Measurements from ENCODE around the gene UBE4B.
A peak's percentile ranks its signal among the peaks of the same experiment; 100 is the strongest.

Gene UBE4B

DNA sequence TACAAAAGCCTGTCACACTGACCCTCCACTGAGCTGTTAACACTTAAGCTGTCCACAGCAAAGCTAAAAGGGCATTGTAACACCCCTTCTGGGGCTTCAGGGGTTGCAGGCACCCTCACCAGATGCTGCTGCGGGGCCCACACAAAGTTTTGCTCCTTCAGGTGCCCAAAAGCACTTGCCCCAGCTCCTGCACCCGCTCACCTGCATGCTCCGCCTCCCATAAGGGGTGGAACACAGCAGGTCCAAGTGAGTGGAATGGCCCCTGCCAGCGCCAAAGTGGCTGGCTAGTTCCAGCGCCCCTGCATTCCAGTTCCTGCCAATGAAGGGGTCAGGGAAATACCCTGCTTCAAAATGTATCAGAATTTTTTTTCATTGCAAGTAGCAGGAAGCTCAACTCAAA lies 43.0 kb upstream of the UBE4B start:
- H4K20me1 ChIP-seq (ENCODE audit: insufficient read depth, low read length), result no peaks in the 10 kb centered on the region
- H3K9me2 ChIP-seq (replicated peaks; ENCODE audit: insufficient read depth, low read length), result no peaks in the 10 kb centered on the region
- no peak overlapping the region for H3K4me3 ChIP-seq (ENCODE audit: low read length)
- DNase-seq, result no peak
- peaks cover 9% of the 10 kb centered on the region for H3F3A ChIP-seq (ENCODE audit: insufficient read depth, low read length)
- no peak for TF ChIP-seq CTCF (IDR thresholded peaks at IDR 0.05; ENCODE audit: low read length)
- TF ChIP-seq EZH2 (optimal IDR thresholded peaks at IDR 0.05; ENCODE audit: low read depth, low read length), result no peak
- TF ChIP-seq EZH2phosphoT487 (IDR thresholded peaks at IDR 0.05; ENCODE audit: low read length), result no peak
- peaks cover 22% of the 10 kb centered on the region for H3K4me1 ChIP-seq (ENCODE audit: low read length)
- H3K27me3 ChIP-seq (replicated peaks; ENCODE audit: insufficient read depth, low read length), result no peaks in the 10 kb centered on the region
- no peaks in the 10 kb centered on the region for H3K9me3 ChIP-seq (replicated peaks; ENCODE audit: insufficient read depth, low read length)
- no peaks in the 10 kb centered on the region for H3K79me2 ChIP-seq (ENCODE audit: low read length)
- no peaks in the 10 kb centered on the region for H3K36me3 ChIP-seq (replicated peaks; ENCODE audit: insufficient read depth, low read length)
- no peak overlapping the region for H3K4me2 ChIP-seq (ENCODE audit: low read depth, low read length)
- peak overlapping the region; percentile 72; the same call in 1 of the 2 replicates for H3K27ac ChIP-seq (ENCODE audit: low read length)
- peak overlapping the region; percentile 13; the same call in 1 of the 2 replicates for H2AFZ ChIP-seq (ENCODE audit: low read length)
- no peak overlapping the region for H3K9ac ChIP-seq (ENCODE audit: low read length)

DNA sequence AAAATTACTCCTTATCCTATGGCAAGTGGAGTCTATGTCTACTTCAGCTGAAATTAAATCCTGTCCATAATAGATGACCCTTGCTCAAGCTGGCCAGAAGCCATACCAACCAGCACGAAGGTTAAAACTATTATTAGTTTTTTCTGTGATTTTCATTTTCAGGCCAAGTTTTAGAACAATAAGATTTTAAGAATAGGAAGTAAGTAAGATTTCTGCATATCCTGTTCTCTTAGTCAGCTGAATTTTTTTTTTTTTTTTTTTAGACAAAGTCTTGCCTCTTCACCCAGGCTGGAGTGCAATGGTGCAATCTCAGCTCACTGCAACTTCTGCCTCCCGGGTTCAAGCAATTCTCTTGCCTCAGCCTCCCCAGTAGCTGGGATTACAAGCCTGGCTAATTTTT lies 41.8 kb upstream of the UBE4B start:
- no peaks in the 10 kb centered on the region for H3K27me3 ChIP-seq (replicated peaks; ENCODE audit: insufficient read depth, low read length)
- H3K4me1 ChIP-seq (ENCODE audit: low read length), result peaks cover 22% of the 10 kb centered on the region
- no peaks in the 10 kb centered on the region for H3K36me3 ChIP-seq (replicated peaks; ENCODE audit: insufficient read depth, low read length)
- H3K27ac ChIP-seq (ENCODE audit: low read length), result peak overlapping the region; percentile 72
- H3K4me2 ChIP-seq (ENCODE audit: low read depth, low read length), result peak overlapping the region; percentile 27
- no peaks in the 10 kb centered on the region for H4K20me1 ChIP-seq (ENCODE audit: insufficient read depth, low read length)
- peak overlapping the region; percentile 13; the same call in 1 of the 2 replicates for H2AFZ ChIP-seq (ENCODE audit: low read length)
- DNase-seq, result peak; percentile 68
- peak overlapping the region; percentile 0; the same call in 1 of the 2 replicates for H3K9ac ChIP-seq (ENCODE audit: low read length)
- TF ChIP-seq EZH2phosphoT487 (IDR thresholded peaks at IDR 0.05; ENCODE audit: low read length) (no peak), CTCF (IDR thresholded peaks at IDR 0.05; ENCODE audit: low read length) (no peak), EZH2 (optimal IDR thresholded peaks at IDR 0.05; ENCODE audit: low read depth, low read length) (no peak)
- peaks cover 9% of the 10 kb centered on the region for H3F3A ChIP-seq (ENCODE audit: insufficient read depth, low read length)
- no peaks in the 10 kb centered on the region for H3K9me2 ChIP-seq (replicated peaks; ENCODE audit: insufficient read depth, low read length)
- H3K9me3 ChIP-seq (replicated peaks; ENCODE audit: insufficient read depth, low read length), result no peaks in the 10 kb centered on the region
- H3K4me3 ChIP-seq (ENCODE audit: low read length), result no peak overlapping the region
- no peaks in the 10 kb centered on the region for H3K79me2 ChIP-seq (ENCODE audit: low read length)

GRCh38 chr1:9992910-9993309 lies 39.8 kb upstream of the UBE4B start:
- H3K27ac ChIP-seq (ENCODE audit: low read length), result no peak overlapping the region

More at GRCh38 chr1:9992910-9993309, 39.8 kb upstream of the UBE4B start:
- Histone ChIP-seq H3K9me3 (replicated peaks; ENCODE audit: insufficient read depth, low read length) (no peaks in the 10 kb centered on the region), H2AFZ (ENCODE audit: low read length) (no peak overlapping the region), H3K27me3 (replicated peaks; ENCODE audit: insufficient read depth, low read length) (no peaks in the 10 kb centered on the region), H3K79me2 (ENCODE audit: low read length) (no peaks in the 10 kb centered on the region), H3K9me2 (replicated peaks; ENCODE audit: insufficient read depth, low read length) (no peaks in the 10 kb centered on the region), H3K9ac (ENCODE audit: low read length) (no peak overlapping the region), H3F3A (ENCODE audit: insufficient read depth, low read length) (peaks cover 9% of the 10 kb centered on the region), H3K4me1 (ENCODE audit: low read length) (peaks cover 22% of the 10 kb centered on the region), H3K4me3 (ENCODE audit: low read length) (no peak overlapping the region), H4K20me1 (ENCODE audit: insufficient read depth, low read length) (no peaks in the 10 kb centered on the region), H3K36me3 (replicated peaks; ENCODE audit: insufficient read depth, low read length) (no peaks in the 10 kb centered on the region), H3K4me2 (ENCODE audit: low read depth, low read length) (no peak overlapping the region)
- DNase-seq, result no peak
- TF ChIP-seq CTCF (IDR thresholded peaks at IDR 0.05; ENCODE audit: low read length) (no peak), EZH2 (optimal IDR thresholded peaks at IDR 0.05; ENCODE audit: low read depth, low read length) (no peak), EZH2phosphoT487 (IDR thresholded peaks at IDR 0.05; ENCODE audit: low read length) (no peak)

Data from MM.1S (cell line).